Subcutaneous adipose tissue (tissue), 4 donors: ENCODE results near the gene TMEM234. TPM values are rescaled to one million over a fixed set of nuclear protein-coding genes. Genes with fewer than 3 reads are reported as not detected.

Experiments
- CTCF ChIP-seq: fragments of 450-650 bp; IDR thresholded peaks from one replicate; pipeline ENCODE4 v1.5.1; 2016; ENCODE audit warnings: low read depth, mild to moderate bottlenecking, control low read depth, antibody characterized with exemption, moderate library complexity
- total RNA-seq, 4 donors: library from RNA; depleted of rRNA; stranded (reverse); fragments of >200 nt; gene quantifications; one replicate each; pipeline ENCODE4 v1.1.0, GENCODE V29; 2016

TMEM234 gene
- 10 to 100 TPM in 1 of 4 donors, 1 to 10 TPM in 3; 7.0 to 18.6 (median 9.4) TPM for total RNA-seq

GRCh38 chr1:32221980-32222755 is at the start of gene TMEM234, which contains the start of gene EIF3I:
Gene TMEM234, minus strand, starts transcription at chr1:32222353. Its CDS starts 31 bp downstream, at chr1:32222322.
Gene EIF3I, plus strand, starts transcription at chr1:32222407. Its CDS starts 35 bp downstream, at chr1:32222442.
- TF ChIP-seq CTCF = no peak

GRCh38 chr1:32269744-32270143 is 47.6 kb upstream of the TMEM234 start:
- no peak for TF ChIP-seq CTCF

- TF ChIP-seq CTCF = no peak
Measured at GRCh38 chr1:32266921-32267591, 44.9 kb upstream of the TMEM234 start.

- TF ChIP-seq CTCF = no peak
Measured at GRCh38 chr1:32265846-32266245, 43.7 kb upstream of the TMEM234 start.

- TF ChIP-seq CTCF = no peak
Measured at GRCh38 chr1:32263744-32264143, 41.6 kb upstream of the TMEM234 start.

- no peak for TF ChIP-seq CTCF
Measured at GRCh38 chr1:32257227-32257508, 35.0 kb upstream of the TMEM234 start.

GRCh38 chr1:32256473-32257226 is 34.5 kb upstream of the TMEM234 start:
- TF ChIP-seq CTCF = no peak
